Measurements from ENCODE around the gene DNAH1.

GRCh38 chr3:52436500-52437149 is 120.5 kb downstream of the DNAH1 start:
- no peak for TF ChIP-seq CTCF (conservative IDR thresholded peaks at IDR 0.05)
- no peak for TF ChIP-seq EZH2 (IDR thresholded peaks at IDR 0.05; ENCODE audit: low read depth)

Measured in PC-9 (cell line).